A549 (cell line): ENCODE measurements around the gene CDK14. TPM values are rescaled to one million over a fixed set of nuclear protein-coding genes. Genes with fewer than 3 reads are reported as not detected.

Experiments
- ATAC-seq, 2 experiments: fragments of 200-7000 bp in 1 of 2; fragments of >200 bp in 1 of 2; cut with Nextera tagmentation in 1 of 2; cut with Tn5 transposase in 1 of 2; 3 replicates each; pipeline versions ENCODE4 v1.8.0 to v1.9.1; 2018 to 2020; ENCODE audit warnings: mild to moderate bottlenecking in 1 of 2, moderate library complexity in 1 of 2
- CTCF ChIA-PET: fragments of 300-600 bp; sonication (Branson Sonifier 250); formaldehyde crosslinking; extraction: SDS; loops from one replicate; lab custom pipeline; 2021; ENCODE audit warnings: antibody characterized with exemption, inconsistent platforms; lab: Yijun Ruan, JAX
- POLR2A ChIA-PET: fragments of 350-600 bp; formaldehyde crosslinking; extraction: SDS; loops from one replicate; lab custom pipeline; 2021; ENCODE audit warnings: antibody characterized with exemption, inconsistent platforms; lab: Yijun Ruan, JAX
- DNase-seq, 2 experiments: peaks; one replicate each; pipeline versions ENCODE4 v3.0.0 to v3.0.0-alpha.2; 2011 to 2016; ENCODE audit warnings: low read depth in 1 of 2, low spot score in 1 of 2
- FAIRE-seq: peaks from 2 replicates; lab custom pipeline; 2011; peaks lifted over from hg19 to GRCh38; lab: Jason Lieb, UNC
- H3K27ac ChIP-seq, 2 experiments: fragments of >200 bp; sonication (Bioruptor Twin); formaldehyde crosslinking; 3 replicates each; pipeline ENCODE4 v1.5.1; 2016 to 2017
- H3K4me1 ChIP-seq: fragments of >200 bp; sonication (Bioruptor Twin); formaldehyde crosslinking; 3 replicates; pipeline ENCODE4 v1.6.1; 2016
- H3K4me2 ChIP-seq: fragments of >200 bp; sonication (Bioruptor Twin); formaldehyde crosslinking; 3 replicates; pipeline ENCODE4 v1.6.1; 2016
- H3K4me3 ChIP-seq: fragments of >200 bp; sonication (Bioruptor Twin); formaldehyde crosslinking; 3 replicates; pipeline ENCODE4 v1.5.1; 2016
- H3K9me3 ChIP-seq: fragments of >200 bp; sonication (Bioruptor Twin); formaldehyde crosslinking; 3 replicates; pipeline ENCODE4 v1.6.1; 2016
- ATOH8 ChIP-seq: fragments of 250-450 bp; sonication (Bioruptor Pico); IDR thresholded peaks from 2 replicates; pipeline ENCODE4 v1.5.0; 2020; ENCODE audit warnings: low read depth, mild to moderate bottlenecking, moderate library complexity
- BCL3 ChIP-seq: fragments of >200 bp; sonication (Bioruptor Twin); formaldehyde crosslinking; IDR thresholded peaks from 3 replicates; pipeline ENCODE4 v1.6.1; 2016
- CBX2 ChIP-seq: fragments of 200-600 bp; sonication (generic); IDR thresholded peaks from 2 replicates; pipeline ENCODE4 v1.6.1; 2016; ENCODE audit warnings: low read depth, mild to moderate bottlenecking, borderline replicate concordance
- CEBPB ChIP-seq, 2 experiments: fragments of >200 bp in 1 of 2; sonication (Bioruptor Twin) in 1 of 2; formaldehyde crosslinking in 1 of 2; IDR thresholded peaks; 2 replicates each; pipeline ENCODE4 v1.6.1; 2012 to 2016
- CHD4 ChIP-seq: fragments of 200-600 bp; sonication (generic); IDR thresholded peaks from 2 replicates; pipeline ENCODE4 v1.6.1; 2016; ENCODE audit warnings: antibody characterized with exemption, mild to moderate bottlenecking, borderline replicate concordance
- EHMT2 ChIP-seq: fragments of 200-600 bp; sonication (generic); IDR thresholded peaks from 2 replicates; pipeline ENCODE4 v1.6.1; 2016; ENCODE audit warnings: antibody characterized with exemption, low read depth, mild to moderate bottlenecking, moderate library complexity
- EP300 ChIP-seq, 2 experiments: fragments of >200 bp; sonication (Bioruptor Twin); formaldehyde crosslinking; IDR thresholded peaks; 2 replicates in 1 of 2; 3 replicates in 1 of 2; pipeline ENCODE4 v1.6.1; 2016 to 2017
- ESRRA ChIP-seq: fragments of 150-350 bp; IDR thresholded peaks from 2 replicates; pipeline ENCODE4 v1.6.1; 2014; ENCODE audit warnings: mild to moderate bottlenecking, low read length, borderline replicate concordance
- FOSB ChIP-seq: fragments of 250-450 bp; sonication (Bioruptor Pico); IDR thresholded peaks from 2 replicates; pipeline ENCODE4 v1.5.0; 2020; ENCODE audit warnings: mild to moderate bottlenecking, moderate library complexity
- FOSL2 ChIP-seq, 2 experiments: fragments of 450-650 bp in 1 of 2; fragments of >200 bp in 1 of 2; sonication (Bioruptor Twin) in 1 of 2; formaldehyde crosslinking; IDR thresholded peaks; 2 replicates each; pipeline versions ENCODE4 v1.5.0 to v1.6.1; 2016 to 2020; ENCODE audit warnings: mild to moderate bottlenecking in 1 of 2, moderate library complexity in 1 of 2
- FOXS1 ChIP-seq: fragments of 250-450 bp; sonication (Bioruptor Pico); IDR thresholded peaks from 2 replicates; pipeline ENCODE4 v1.5.0; 2020; ENCODE audit warnings: mild to moderate bottlenecking, moderate library complexity
- GATA3 ChIP-seq: IDR thresholded peaks from 2 replicates; pipeline ENCODE4 v1.6.1; 2012; ENCODE audit warnings: borderline replicate concordance
- HEYL ChIP-seq: fragments of 250-450 bp; sonication (Bioruptor Pico); IDR thresholded peaks from 2 replicates; pipeline ENCODE4 v1.8.0; 2021; ENCODE audit warnings: mild to moderate bottlenecking, moderate library complexity
- HOXA7 ChIP-seq: fragments of 250-450 bp; sonication (Bioruptor Pico); IDR thresholded peaks from 2 replicates; pipeline ENCODE4 v1.5.0; 2020; ENCODE audit warnings: mild to moderate bottlenecking, moderate library complexity
- HOXB13 ChIP-seq: fragments of 250-450 bp; sonication (Bioruptor Pico); IDR thresholded peaks from 2 replicates; pipeline ENCODE4 v1.5.0; 2020; ENCODE audit warnings: low read depth, mild to moderate bottlenecking, moderate library complexity
- JUNB ChIP-seq: fragments of >200 bp; sonication (Bioruptor Twin); formaldehyde crosslinking; IDR thresholded peaks from 2 replicates; pipeline ENCODE4 v1.6.1; 2016
- KDM1A ChIP-seq: fragments of 200-600 bp; sonication (generic); IDR thresholded peaks from 2 replicates; pipeline ENCODE4 v1.6.1; 2016; ENCODE audit warnings: low read depth, mild to moderate bottlenecking
- MAFK ChIP-seq: fragments of 450-650 bp; IDR thresholded peaks from 2 replicates; pipeline ENCODE4 v1.6.1; 2014; ENCODE audit not compliant: partially characterized antibody
- MAX ChIP-seq: IDR thresholded peaks from 2 replicates; pipeline ENCODE4 v1.6.1; 2012
- MAZ ChIP-seq: fragments of 150-350 bp; IDR thresholded peaks from 2 replicates; pipeline ENCODE4 v1.6.1; 2014; ENCODE audit warnings: antibody characterized with exemption, low read depth, low read length, borderline replicate concordance
- NFE2L2 ChIP-seq: fragments of 150-350 bp; conservative IDR thresholded peaks from 2 replicates; pipeline ENCODE4 v1.6.1; 2014; ENCODE audit warnings: low read length
- NPAS2 ChIP-seq: fragments of 250-450 bp; sonication (Bioruptor Pico); IDR thresholded peaks from 2 replicates; pipeline ENCODE4 v1.8.0; 2022; ENCODE audit warnings: mild to moderate bottlenecking, moderate library complexity, borderline replicate concordance
- RAD21 ChIP-seq, 2 experiments: fragments of >200 bp in 1 of 2; sonication (Bioruptor Twin) in 1 of 2; formaldehyde crosslinking in 1 of 2; IDR thresholded peaks in 1 of 2; conservative IDR thresholded peaks in 1 of 2; 2 replicates in 1 of 2; 3 replicates in 1 of 2; pipeline ENCODE4 v1.6.1; 2012 to 2018; ENCODE audit warnings: inconsistent platforms in 1 of 2
- RCOR1 ChIP-seq: fragments of 150-350 bp; IDR thresholded peaks from 2 replicates; pipeline ENCODE4 v1.6.1; 2014; ENCODE audit warnings: antibody characterized with exemption, low read length, low read depth
- REST ChIP-seq: fragments of 200-600 bp; sonication (generic); IDR thresholded peaks from 2 replicates; pipeline ENCODE4 v1.6.1; 2016; ENCODE audit warnings: antibody characterized with exemption, mild to moderate bottlenecking, moderate library complexity
- RNF2 ChIP-seq: fragments of 200-600 bp; sonication (generic); IDR thresholded peaks from 2 replicates; pipeline ENCODE4 v1.6.1; 2016; ENCODE audit warnings: low read depth, mild to moderate bottlenecking, antibody characterized with exemption, moderate library complexity, borderline replicate concordance
- SREBF2 ChIP-seq: fragments of 450-650 bp; IDR thresholded peaks from 2 replicates; pipeline ENCODE4 v1.6.1; 2014; ENCODE audit warnings: mild to moderate bottlenecking, moderate library complexity
- TFCP2L1 ChIP-seq: fragments of 250-450 bp; sonication (Bioruptor Pico); IDR thresholded peaks from 2 replicates; pipeline ENCODE4 v1.5.0; 2021; ENCODE audit warnings: mild to moderate bottlenecking
- TP53 ChIP-seq: fragments of 250-450 bp; sonication (Bioruptor Pico); IDR thresholded peaks from 2 replicates; pipeline ENCODE4 v1.5.0; 2021; ENCODE audit warnings: mild to moderate bottlenecking, moderate library complexity
- ZFP36 ChIP-seq: fragments of 450-650 bp; IDR thresholded peaks from 2 replicates; pipeline ENCODE4 v1.6.1; 2014; ENCODE audit warnings: borderline replicate concordance; ENCODE audit not compliant: partially characterized antibody
- ZSCAN20 ChIP-seq: fragments of 250-450 bp; sonication (Bioruptor Pico); IDR thresholded peaks from 2 replicates; pipeline ENCODE4 v1.8.0; 2022; ENCODE audit warnings: mild to moderate bottlenecking, moderate library complexity
- WGBS: methylation state at CpG from one replicate; pipeline ENCODE4 v1.1.6; 2017; ENCODE audit errors: missing lambda C conversion rate; 5-methylcytosine and 5-hydroxymethylcytosine counted together
- polyA plus RNA-seq, 4 experiments: library from polyadenylated mRNA; depleted of rRNA in 3 of 4; stranded (reverse); fragments of >200 nt; fragmentation: RNase III in 1 of 4; extraction: RNeasy Plus Mini Kit Qiagen cat#74134 plus additional on column Dnase treatment in 1 of 4; gene quantifications; 2 replicates in 3 of 4; 3 replicates in 1 of 4; pipeline ENCODE4 v1.2.3, GENCODE V29; 2011 to 2017

The CDK14 gene
- polyA plus RNA-seq, 2 of the 4 experiments (the other 2 are of a cell fraction), result 0.21 to 0.23 TPM

DNA sequence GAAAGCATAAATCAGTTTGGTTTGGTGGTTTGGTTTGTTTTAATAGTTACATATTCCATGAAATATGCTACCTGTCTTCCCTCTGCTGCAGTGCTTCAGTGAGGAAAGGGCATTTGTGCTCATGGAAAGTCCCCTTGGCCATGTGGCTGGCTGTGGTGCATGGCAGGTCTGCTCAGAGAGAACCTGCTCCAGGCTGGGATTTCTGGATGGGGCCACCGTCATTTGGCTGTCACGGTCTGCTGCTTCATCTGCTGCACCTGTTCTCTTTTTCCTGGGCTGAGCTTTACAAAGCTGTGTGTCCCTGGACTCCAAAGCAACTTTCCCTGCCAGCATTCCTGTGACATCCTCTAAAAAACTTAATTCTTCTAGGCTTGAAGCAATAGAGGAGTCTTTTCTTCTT is 8.9 kb downstream of the CDK14 start:
- FAIRE-seq, result no peak

DNA sequence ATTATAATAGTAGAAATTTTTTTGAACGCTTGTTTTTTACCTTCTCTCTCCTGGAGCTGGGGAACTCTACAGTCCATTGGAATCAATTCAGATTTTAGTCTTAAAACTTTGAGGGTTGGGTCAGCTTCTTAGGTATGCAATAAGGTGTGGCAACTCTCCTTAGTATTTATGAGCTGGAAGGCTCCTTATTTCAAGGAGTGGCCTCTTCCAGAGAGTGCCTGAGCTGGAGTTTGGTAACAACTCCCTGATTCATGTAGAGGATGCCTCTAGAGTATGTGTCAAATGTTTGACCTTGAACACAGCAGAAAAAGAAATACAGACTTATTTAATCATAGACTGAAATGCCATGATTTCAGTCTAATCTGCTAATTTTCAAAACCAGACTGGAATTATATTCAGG is 11.1 kb downstream of the CDK14 start:
- Histone ChIP-seq H3K4me2 (no peak overlapping the region), H3K9me3 (no peaks in the 10 kb centered on the region), H3K27ac (no peak overlapping the region), H3K4me1 (no peaks in the 10 kb centered on the region), H3K4me3 (no peak overlapping the region)
- CTCF ChIA-PET, result no interaction called here
- no peak for DNase-seq
- no peak for FAIRE-seq
- no peak for ATAC-seq
- WGBS, result 49% methylated on average over 1 of the region's 1 CpG
- POLR2A ChIA-PET, result no interaction called here
- no peak for TF ChIP-seq CEBPB (IDR thresholded peaks at IDR 0.05)
- TF ChIP-seq FOXS1 (CRISPR knock-in tag), result no peak
- no peak for TF ChIP-seq RNF2
- no peak for TF ChIP-seq NPAS2 (CRISPR knock-in tag)
- no peak for TF ChIP-seq FOSB
- TF ChIP-seq EP300 (IDR thresholded peaks at IDR 0.05), result no peak
- TF ChIP-seq REST, result no peak
- TF ChIP-seq CBX2, result no peak
- TF ChIP-seq RCOR1, result no peak
- no peak for TF ChIP-seq ATOH8 (CRISPR knock-in tag)
- no peak for TF ChIP-seq ESRRA
- no peak for TF ChIP-seq GATA3
- no peak for TF ChIP-seq ZSCAN20 (CRISPR knock-in tag)
- TF ChIP-seq JUNB, result no peak

More for the DNA sequence above, 8.9 kb downstream of the CDK14 start:
- WGBS, result 11% methylated on average over 2 of the region's 2 CpGs
- H3K9me3 ChIP-seq, result no peaks in the 10 kb centered on the region
- H3K4me3 ChIP-seq, result no peak overlapping the region
- CTCF ChIA-PET, result interaction anchor here (1.7 to 2.4 kb wide), 2 partner anchors 10 to 12 kb away, joined by 3 to 9 read pairs; no protein-coding TSS in a partner anchor
- no peaks in the 10 kb centered on the region for H3K4me1 ChIP-seq
- no peak for ATAC-seq
- TF ChIP-seq GATA3 (no peak), FOSL2 (IDR thresholded peaks at IDR 0.05) (no peak), FOSL2 (CRISPR knock-in tag; IDR thresholded peaks at IDR 0.05) (no peak), NFE2L2 (no peak), HOXB13 (CRISPR knock-in tag) (no peak), HOXA7 (CRISPR knock-in tag) (no peak)
- no peak for DNase-seq
- POLR2A ChIA-PET, result no interaction called here
- H3K4me2 ChIP-seq, result no peak overlapping the region
- no peak overlapping the region for H3K27ac ChIP-seq

DNA sequence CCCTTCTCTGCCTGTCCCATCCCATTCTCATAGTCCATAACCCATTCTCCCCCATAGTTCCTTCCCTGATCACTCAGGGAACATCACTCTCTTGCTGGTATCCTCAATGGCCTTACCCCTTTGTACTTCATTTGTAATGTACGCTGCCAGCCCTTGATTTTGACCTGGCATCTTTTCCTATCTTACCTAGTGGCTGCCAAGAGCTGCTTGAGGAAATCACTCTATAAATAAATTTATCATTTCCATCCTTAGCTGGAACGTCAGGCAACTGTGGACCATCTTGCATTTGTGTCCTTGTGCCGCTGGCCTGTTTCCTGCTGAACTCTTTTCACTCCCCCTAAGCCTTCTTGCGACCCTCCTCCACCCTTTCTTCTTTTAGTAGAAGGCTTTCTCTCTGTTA is 14.0 kb downstream of the CDK14 start:
- no peaks in the 10 kb centered on the region for H3K9me3 ChIP-seq
- CTCF ChIA-PET, result interaction anchor here (1.5 to 2.2 kb wide), 2 partner anchors 13 to 14 kb away, joined by 4 to 6 read pairs; partner anchors contain the start of gene CDK14
- no peak for DNase-seq
- no peak overlapping the region for H3K27ac ChIP-seq
- FAIRE-seq, result no peak
- no peaks in the 10 kb centered on the region for H3K4me1 ChIP-seq
- ATAC-seq, result no peak
- WGBS, result 9% methylated on average over 4 of the region's 4 CpGs
- POLR2A ChIA-PET, result no interaction called here
- no peak overlapping the region for H3K4me3 ChIP-seq
- no peak overlapping the region for H3K4me2 ChIP-seq
- TF ChIP-seq RCOR1 (no peak), BCL3 (no peak), TP53 (CRISPR knock-in tag) (no peak), MAX (no peak), CHD4 (no peak), HEYL (CRISPR knock-in tag) (no peak), RAD21 (conservative IDR thresholded peaks at IDR 0.05 in 1 of 2, IDR thresholded peaks at IDR 0.05 in 1 of 2) (no peak), ZFP36 (no peak), SREBF2 (no peak), MAFK (no peak), JUNB (no peak), NPAS2 (CRISPR knock-in tag) (no peak), MAZ (no peak), TFCP2L1 (no peak), EHMT2 (no peak), KDM1A (no peak)
